Endothelial cell of umbilical vein (primary cell): ENCODE data around the gene CPEB1.

Source experiments
- EZH2 ChIP-seq: IDR thresholded peaks from 2 replicates; pipeline ENCODE4 v1.6.1; 2012; ENCODE audit warnings: borderline replicate concordance, low read depth, mild to moderate bottlenecking, moderate library complexity, low read length, inconsistent platforms; ENCODE audit not compliant: severe bottlenecking
- JUN ChIP-seq: IDR thresholded peaks from 2 replicates; pipeline ENCODE4 v1.6.1; 2011; ENCODE audit warnings: borderline replicate concordance, low read depth; ENCODE audit not compliant: insufficient read length, insufficient read depth
- POLR2A ChIP-seq: IDR thresholded peaks from 2 replicates; pipeline ENCODE4 v1.6.1; 2012; ENCODE audit warnings: low read depth, mild to moderate bottlenecking, control low read depth, low read length
- POLR2AphosphoS5 ChIP-seq: IDR thresholded peaks from 2 replicates; pipeline ENCODE4 v1.6.1; 2012; ENCODE audit warnings: low read depth, mild to moderate bottlenecking, control low read depth, low read length, moderate library complexity; ENCODE audit not compliant: insufficient read depth
- TF ChIP-seq, protein P1 (sequence below), 2 donors: IDR thresholded peaks; 1 replicate in 1 of 2; 2 replicates in 1 of 2; pipeline ENCODE4 v1.5.1; 2011; ENCODE audit warnings: low read length in 2 of 2, mild to moderate bottlenecking in 2 of 2, moderate library complexity in 2 of 2, control low read depth in 1 of 2, inconsistent platforms in 1 of 2, low read depth in 1 of 2; ENCODE audit not compliant: insufficient read depth in 1 of 2; ENCODE audit errors: extremely low read depth in 1 of 2

DNA sequence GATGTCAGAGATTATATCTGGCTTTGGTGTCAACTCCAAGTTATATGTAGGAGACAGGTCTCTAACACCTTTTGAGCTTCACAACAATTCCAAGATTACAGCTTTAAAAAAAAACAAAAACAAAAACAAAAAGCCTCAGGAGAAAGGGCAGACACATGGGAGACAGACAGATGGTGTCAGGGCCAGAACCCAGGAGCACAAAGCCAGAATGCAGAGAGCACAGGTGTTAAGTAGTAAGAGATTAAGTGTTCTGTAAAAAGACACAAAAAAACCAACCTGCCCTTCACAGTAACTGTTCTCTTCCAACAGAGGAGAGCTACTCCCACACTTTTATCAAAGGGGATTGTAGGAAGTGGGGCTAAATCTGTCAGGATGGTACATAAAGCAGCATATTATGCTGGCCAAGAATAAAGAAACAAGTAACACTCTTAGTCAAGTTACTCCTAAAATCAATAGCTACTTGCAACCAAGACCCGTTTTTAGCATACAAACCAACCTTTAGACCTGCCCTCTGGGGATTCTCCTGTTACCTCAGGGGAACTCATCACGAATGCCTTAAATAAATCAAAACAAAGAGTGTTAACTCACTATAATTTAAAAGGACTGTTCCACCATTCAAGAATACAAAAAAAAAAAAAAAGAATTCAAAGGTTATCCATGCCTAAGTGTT is 5.9 kb downstream of the CPEB1 start:
- TF ChIP-seq JUN (no peak), POLR2A (no peak), EZH2 (no peak), POLR2AphosphoS5 (no peak)
- TF ChIP-seq, protein P1, sequence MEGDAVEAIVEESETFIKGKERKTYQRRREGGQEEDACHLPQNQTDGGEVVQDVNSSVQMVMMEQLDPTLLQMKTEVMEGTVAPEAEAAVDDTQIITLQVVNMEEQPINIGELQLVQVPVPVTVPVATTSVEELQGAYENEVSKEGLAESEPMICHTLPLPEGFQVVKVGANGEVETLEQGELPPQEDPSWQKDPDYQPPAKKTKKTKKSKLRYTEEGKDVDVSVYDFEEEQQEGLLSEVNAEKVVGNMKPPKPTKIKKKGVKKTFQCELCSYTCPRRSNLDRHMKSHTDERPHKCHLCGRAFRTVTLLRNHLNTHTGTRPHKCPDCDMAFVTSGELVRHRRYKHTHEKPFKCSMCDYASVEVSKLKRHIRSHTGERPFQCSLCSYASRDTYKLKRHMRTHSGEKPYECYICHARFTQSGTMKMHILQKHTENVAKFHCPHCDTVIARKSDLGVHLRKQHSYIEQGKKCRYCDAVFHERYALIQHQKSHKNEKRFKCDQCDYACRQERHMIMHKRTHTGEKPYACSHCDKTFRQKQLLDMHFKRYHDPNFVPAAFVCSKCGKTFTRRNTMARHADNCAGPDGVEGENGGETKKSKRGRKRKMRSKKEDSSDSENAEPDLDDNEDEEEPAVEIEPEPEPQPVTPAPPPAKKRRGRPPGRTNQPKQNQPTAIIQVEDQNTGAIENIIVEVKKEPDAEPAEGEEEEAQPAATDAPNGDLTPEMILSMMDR (IDR thresholded peaks at IDR 0.05; ENCODE audit: extremely low read depth in 1 of 2, insufficient read depth in 1 of 2, low read depth in 1 of 2, low read length in 2 of 2) = no peak
